ENCODE data around the gene FADS1.

GRCh38 chr11:61799665-61800284 is 17.0 kb downstream of the FADS1 start:
- TF ChIP-seq POLR2A (IDR thresholded peaks at IDR 0.05) (no peak), CTCF (IDR thresholded peaks at IDR 0.05) (no peak)
